Neuron (in vitro differentiated cells): ENCODE measurements around the gene PPP1R13B.

ENCODE experiments used
- H2AFZ ChIP-seq: one replicate; pipeline ENCODE4 v1.6.1; 2013; ENCODE audit warnings: low read depth, mild to moderate bottlenecking, inconsistent platforms, low read length, moderate library complexity
- H3K27me3 ChIP-seq: one replicate; pipeline ENCODE4 v1.6.1; 2013; ENCODE audit warnings: low read length; ENCODE audit not compliant: insufficient read depth
- H3K36me3 ChIP-seq: one replicate; pipeline ENCODE4 v1.6.1; 2013; ENCODE audit warnings: low read length; ENCODE audit not compliant: insufficient read depth
- H3K4me1 ChIP-seq: one replicate; pipeline ENCODE4 v1.6.1; 2013; ENCODE audit warnings: low read length; ENCODE audit not compliant: insufficient read depth
- H3K4me3 ChIP-seq: 2 replicates; pipeline ENCODE4 v1.5.1; 2013; ENCODE audit warnings: mild to moderate bottlenecking, low read length, moderate library complexity
- H3K9me3 ChIP-seq: one replicate; pipeline ENCODE4 v1.6.1; 2013; ENCODE audit warnings: low read length

The PPP1R13B gene

DNA sequence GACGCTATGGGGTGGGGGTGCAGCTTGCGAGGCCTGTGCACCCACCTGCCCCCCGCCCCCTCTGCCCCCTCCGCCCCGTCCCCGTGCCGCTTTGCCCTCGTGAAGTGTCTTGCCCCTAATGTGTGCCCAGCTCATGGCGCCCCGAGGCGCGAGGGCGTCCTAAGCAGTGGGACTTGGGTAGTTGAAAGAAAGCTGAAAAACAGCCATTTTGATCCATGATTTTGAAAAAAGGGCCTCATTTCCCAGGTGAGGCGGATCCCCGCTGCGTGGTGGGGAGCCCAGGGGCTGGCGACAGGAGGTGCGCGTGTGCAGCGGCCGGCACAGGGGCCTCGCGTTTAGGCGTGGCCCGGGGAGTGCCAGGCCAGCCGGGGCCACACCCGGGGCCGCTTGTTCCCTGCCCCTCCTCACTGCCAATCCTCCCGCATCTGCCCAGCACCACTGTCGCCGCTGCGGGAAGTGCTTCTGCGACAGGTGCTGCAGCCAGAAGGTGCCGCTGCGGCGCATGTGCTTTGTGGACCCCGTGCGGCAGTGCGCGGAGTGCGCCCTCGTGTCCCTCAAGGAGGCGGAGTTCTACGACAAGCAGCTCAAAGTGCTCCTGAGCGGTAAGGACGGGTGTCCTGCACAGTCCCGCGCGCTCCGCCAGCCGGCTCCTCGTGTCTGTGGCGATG is 119.9 kb downstream of the PPP1R13B start:
- Histone ChIP-seq H2AFZ (no peak overlapping the region), H3K9me3 (no peaks in the 10 kb centered on the region), H3K4me3 (no peak overlapping the region), H3K36me3 (peaks cover 46% of the 10 kb centered on the region), H3K4me1 (no peaks in the 10 kb centered on the region), H3K27me3 (no peaks in the 10 kb centered on the region)

DNA sequence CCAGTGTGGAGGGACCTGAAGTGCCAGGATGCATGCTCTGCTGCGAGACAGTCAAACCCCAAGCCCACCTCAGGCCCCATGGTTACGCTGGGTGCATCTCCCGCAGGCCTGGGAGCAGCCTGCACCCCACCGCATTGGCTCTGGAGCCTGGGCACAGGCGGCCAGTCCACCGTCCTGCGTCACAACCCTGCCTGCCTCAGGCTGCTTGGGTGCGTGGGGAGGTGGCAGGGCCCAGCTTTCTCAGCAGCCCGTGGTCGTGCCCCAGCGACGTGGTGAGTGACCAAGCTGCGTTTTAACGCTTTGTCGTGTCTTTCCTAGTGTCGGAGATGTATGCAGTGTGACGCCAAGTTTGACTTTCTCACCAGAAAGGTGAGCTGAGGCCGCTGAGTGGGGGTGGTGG is 120.9 kb downstream of the PPP1R13B start:
- H2AFZ ChIP-seq: no peak overlapping the region
- H3K4me1 ChIP-seq: no peaks in the 10 kb centered on the region
- no peak overlapping the region for H3K4me3 ChIP-seq
- no peaks in the 10 kb centered on the region for H3K27me3 ChIP-seq
- H3K9me3 ChIP-seq: no peaks in the 10 kb centered on the region
- peaks cover 43% of the 10 kb centered on the region for H3K36me3 ChIP-seq

DNA sequence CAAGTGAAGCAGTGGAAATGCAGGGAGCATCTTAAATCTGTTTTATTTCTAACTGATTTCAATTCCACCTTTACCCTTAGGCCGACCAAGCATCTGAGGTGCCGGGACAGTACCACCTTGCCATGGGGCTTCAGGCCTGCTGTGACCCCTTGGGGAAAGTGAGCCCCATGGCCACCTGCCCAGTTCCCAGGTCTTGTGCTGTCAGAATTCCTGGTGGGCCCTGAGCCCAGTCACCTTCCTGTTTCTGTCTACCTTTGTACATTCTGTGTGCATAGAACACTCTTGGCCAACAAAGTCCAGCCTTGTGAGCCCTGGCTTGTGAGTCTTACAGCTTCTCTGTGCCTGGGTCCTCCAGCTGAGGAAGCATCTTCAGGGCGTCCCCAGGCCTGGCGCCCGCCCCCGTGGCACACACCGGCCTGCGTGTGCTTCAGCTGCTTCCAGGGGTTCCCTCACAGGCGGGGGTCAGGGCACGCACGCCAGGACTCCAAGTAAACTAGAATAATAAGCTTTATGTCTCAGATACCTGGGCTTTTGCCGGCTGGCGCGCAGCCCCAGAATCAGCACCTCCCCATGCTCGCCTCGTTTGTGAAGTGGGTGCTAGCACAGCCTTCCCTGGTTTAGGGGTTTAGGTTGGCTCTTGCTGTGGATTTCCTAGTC is 121.5 kb downstream of the PPP1R13B start:
- Histone ChIP-seq H3K36me3 (peaks cover 42% of the 10 kb centered on the region), H3K4me1 (no peaks in the 10 kb centered on the region), H3K9me3 (no peaks in the 10 kb centered on the region), H2AFZ (no peak overlapping the region), H3K27me3 (no peaks in the 10 kb centered on the region), H3K4me3 (no peak overlapping the region)

DNA sequence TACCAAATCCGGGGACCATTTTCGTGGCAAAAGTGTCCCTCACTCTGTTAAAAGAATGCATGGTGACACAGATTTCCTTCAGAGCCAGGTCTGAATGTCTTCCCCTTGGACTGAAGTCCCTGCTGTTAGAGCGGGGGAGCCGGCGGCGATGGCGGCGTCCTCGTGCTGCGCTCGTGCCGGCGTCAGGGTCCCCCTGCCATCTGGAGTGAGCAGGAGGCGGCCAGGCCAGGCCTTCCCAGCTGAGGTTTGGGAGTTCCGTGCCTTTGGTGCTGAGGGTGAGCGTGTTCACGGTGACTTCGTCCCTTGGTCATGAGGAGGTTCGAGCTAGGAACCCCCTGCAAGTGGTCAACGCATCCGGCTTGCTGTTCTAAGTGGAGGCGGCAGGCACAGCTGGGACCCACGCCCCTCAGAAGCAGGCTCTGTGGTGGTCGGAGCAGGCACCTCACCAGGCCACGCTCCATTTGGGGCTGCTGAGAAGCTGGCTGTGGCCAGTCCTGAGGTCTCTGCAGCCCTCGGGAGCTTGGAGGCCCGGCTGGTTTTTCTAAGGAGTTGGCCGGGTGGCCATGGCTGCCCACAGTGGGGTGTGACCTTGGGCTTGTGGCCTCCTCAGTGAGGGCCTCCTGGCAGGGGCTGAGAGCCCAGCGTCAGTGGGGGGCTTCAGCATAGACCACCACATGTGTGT is 122.2 kb downstream of the PPP1R13B start:
- no peaks in the 10 kb centered on the region for H3K4me1 ChIP-seq
- no peaks in the 10 kb centered on the region for H3K9me3 ChIP-seq
- H3K36me3 ChIP-seq: peaks cover 36% of the 10 kb centered on the region
- H2AFZ ChIP-seq: no peak overlapping the region
- H3K27me3 ChIP-seq: no peaks in the 10 kb centered on the region
- no peak overlapping the region for H3K4me3 ChIP-seq

DNA sequence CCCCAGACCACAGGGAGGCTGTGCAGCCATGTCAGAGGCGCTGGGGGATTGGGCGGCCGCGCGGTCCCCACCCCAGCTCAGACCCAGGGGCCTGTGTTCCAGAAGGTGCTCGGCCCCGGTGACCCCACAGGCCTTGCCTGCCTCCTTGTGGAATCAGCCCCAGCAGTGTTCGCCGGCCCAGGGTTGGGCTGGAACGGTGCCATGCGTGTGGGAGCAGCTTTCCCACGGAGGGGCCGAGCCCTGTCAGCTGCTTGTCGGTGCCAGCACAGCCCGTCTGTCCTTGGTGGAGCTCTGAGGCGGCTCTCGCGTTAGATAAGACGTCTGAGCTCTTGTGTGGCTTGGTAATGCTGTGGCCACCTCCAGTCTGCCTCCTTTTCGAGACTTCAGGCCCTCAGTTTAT is 123.3 kb downstream of the PPP1R13B start:
- Histone ChIP-seq H3K4me3 (no peak overlapping the region), H3K4me1 (no peaks in the 10 kb centered on the region), H3K27me3 (no peaks in the 10 kb centered on the region), H2AFZ (no peak overlapping the region), H3K9me3 (no peaks in the 10 kb centered on the region), H3K36me3 (peaks cover 25% of the 10 kb centered on the region)

DNA sequence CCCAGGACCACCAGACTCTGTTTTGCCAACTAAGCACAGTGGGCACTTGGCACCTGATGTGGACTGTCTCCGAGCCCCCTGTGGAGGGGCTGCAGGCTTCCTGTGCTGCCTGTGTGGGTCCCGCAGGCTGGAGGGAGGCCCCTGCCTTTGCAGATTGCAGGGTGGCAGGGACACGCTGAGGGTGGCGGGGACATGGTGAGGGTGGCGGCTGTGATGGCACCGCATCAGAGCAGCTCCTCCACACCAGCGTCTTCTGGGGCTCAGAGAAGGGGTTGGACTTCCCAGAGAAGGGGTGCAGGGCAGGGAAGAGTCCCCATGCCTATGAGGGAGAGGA is 123.7 kb downstream of the PPP1R13B start:
- Histone ChIP-seq H3K4me3 (no peak overlapping the region), H2AFZ (no peak overlapping the region), H3K9me3 (no peaks in the 10 kb centered on the region), H3K4me1 (no peaks in the 10 kb centered on the region), H3K36me3 (peaks cover 21% of the 10 kb centered on the region), H3K27me3 (no peaks in the 10 kb centered on the region)

DNA sequence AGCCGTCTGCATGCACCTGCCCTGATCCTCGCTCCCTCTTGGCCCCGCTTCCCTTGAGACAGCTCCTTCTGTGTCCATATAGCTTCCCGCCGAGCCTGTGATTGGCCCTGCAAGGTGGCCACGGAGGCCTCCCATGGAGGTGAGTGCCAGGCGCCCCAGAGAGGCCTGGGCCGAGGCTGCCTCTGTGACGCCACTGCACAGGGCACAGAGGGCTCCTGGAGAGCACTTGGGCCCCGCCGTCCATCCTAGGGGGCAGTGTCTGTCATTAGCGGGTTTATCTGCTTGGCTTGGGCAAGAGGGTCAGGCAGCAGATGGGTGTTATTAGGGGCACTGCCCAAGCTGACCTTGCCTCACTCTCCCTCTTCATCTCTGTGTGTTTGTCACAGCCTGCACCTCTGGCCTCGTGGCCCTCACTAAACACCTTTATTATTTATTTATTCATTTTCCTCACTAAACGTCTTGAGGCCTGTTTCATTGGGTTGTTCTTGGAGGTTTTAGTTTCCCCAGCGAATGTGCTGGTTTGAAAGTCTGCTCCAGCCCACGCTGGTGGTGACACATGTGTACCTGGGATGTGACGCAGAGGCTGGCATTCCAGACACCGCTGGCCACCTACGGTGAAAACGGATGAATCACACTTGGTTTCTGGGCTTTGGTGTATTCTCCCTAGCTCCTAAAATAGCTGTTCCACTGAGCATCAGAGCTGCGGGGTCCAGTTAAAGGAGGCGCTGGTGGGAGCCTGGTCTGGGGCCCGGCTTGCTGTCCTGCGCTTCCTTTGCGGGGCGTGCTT is 125.8 kb downstream of the PPP1R13B start:
- Histone ChIP-seq H3K36me3 (peaks cover 12% of the 10 kb centered on the region), H3K9me3 (peaks cover 3% of the 10 kb centered on the region), H3K27me3 (no peaks in the 10 kb centered on the region), H2AFZ (no peak overlapping the region), H3K4me1 (peaks cover 9% of the 10 kb centered on the region), H3K4me3 (no peak overlapping the region)

DNA sequence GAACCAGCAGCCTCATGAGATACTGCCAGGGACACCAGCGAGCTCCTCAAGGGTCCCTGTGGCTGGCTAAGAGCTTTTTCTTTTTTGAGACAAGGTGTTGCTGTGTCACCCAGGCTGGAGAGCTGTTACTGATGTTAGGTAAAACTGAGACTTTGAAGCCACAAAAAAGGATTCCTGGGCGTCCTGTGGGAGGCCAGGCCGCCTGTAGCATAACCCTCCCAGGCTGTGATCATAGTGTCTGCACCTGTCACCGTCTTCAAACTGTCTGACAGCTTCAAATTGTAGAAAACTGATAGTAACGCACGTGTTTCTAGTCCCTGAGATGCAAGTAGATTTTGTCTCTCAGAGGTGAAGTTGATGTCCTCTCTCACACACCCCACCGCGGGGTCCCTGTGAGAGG is 127.6 kb downstream of the PPP1R13B start:
- Histone ChIP-seq H2AFZ (no peak overlapping the region), H3K4me3 (no peak overlapping the region), H3K36me3 (peaks cover 2% of the 10 kb centered on the region), H3K9me3 (peaks cover 3% of the 10 kb centered on the region), H3K4me1 (peaks cover 11% of the 10 kb centered on the region), H3K27me3 (no peaks in the 10 kb centered on the region)

DNA sequence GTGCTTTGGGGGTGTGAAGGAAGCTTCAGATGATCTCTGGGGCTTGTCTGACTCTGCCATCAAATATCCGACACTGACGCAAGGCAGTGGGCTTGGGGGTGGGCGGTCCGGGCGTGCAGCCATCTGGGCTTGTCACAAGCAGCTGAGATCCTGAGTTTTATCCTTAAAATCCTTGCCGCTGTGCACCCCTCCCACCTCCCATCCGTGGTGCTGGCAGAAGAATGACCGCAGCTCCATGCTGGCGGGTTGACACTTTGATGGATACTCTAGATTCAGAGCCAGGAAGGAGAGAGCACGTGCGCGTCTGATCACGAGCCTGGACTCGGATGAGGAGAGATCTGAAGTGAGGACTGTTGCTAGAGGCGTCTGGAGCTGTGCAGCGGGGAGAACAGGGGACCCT is 128.8 kb downstream of the PPP1R13B start:
- H3K4me3 ChIP-seq: no peak overlapping the region
- peaks cover 2% of the 10 kb centered on the region for H3K36me3 ChIP-seq
- peaks cover 21% of the 10 kb centered on the region for H3K4me1 ChIP-seq
- H2AFZ ChIP-seq: no peak overlapping the region
- H3K9me3 ChIP-seq: peaks cover 3% of the 10 kb centered on the region
- H3K27me3 ChIP-seq: no peaks in the 10 kb centered on the region

DNA sequence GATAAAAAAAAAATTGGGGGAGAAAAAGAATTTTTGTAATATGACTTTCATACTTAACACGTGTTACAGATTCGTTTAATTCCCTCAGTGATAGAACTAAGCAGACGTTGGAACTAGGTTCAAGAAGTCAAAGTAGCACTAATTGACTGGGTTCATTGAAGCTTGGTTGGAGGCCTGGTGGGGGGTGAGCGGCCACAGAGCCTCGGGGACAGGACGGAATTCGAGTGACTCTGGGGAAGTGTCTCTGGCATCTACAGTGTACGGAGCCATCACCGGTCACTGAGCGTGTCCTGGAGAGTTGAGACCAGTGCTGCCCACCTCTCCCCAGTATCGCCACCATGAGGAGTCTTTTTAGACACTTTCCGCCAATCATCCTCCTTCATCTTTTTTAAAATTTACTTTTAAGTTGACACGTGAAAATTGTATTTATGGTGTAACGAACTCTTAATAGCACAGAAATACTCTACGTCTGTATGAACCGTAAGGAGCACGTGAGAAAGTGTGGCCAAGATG is 130.4 kb downstream of the PPP1R13B start:
- Histone ChIP-seq H3K4me3 (peak overlapping the region; percentile 48), H2AFZ (no peak overlapping the region), H3K9me3 (peaks cover 3% of the 10 kb centered on the region), H3K4me1 (peaks cover 21% of the 10 kb centered on the region), H3K27me3 (no peaks in the 10 kb centered on the region), H3K36me3 (peaks cover 12% of the 10 kb centered on the region)

DNA sequence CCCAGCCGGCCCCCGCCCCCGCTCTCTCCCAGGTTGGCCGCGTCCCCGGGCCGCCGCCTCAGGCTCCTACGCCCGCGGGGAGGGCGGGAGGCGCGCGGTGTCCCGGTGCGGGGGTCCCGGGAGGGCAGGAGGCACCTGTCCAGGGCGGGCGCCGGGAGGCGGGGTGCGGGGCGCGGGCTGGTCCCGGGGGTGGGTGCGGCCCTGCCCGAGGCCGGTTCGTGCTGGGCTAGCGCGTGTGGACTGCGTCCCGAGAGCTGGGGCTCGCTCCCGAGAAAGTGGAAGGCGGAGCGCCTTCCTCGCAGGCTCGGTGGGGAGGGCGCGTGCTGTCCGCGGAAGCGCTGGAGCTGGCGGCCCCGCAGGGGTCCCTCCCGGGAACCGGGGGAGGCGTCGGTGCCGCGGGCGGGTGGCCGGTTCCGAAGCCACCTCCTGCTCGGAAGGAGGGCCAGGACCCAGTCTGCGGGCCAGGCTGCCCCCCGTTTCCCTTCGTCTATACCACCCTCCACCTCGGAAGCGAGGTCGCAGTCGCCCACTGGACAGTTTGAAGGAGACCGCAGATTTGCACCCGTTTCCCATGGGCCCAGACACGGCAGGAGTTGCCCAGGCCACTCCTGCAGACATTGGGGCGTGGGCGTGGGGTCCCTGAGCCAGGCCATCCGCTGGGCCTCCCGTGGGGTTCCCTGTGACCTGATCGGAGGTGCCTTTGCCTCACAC is 131.1 kb downstream of the PPP1R13B start:
- Histone ChIP-seq H3K4me1 (peaks cover 23% of the 10 kb centered on the region), H2AFZ (no peak overlapping the region)

More for the DNA sequence above, 131.1 kb downstream of the PPP1R13B start:
- H3K36me3 ChIP-seq: peaks cover 16% of the 10 kb centered on the region
- peaks cover 3% of the 10 kb centered on the region for H3K9me3 ChIP-seq
- H3K27me3 ChIP-seq: no peaks in the 10 kb centered on the region
- peak overlapping the region; percentile 48 for H3K4me3 ChIP-seq
